HUDEP-2 (cell line): ENCODE results near the gene ZDHHC20.

Source experiments
- DNase-seq, 76 experiments: peaks; one replicate each; lab custom pipeline; 2025; ENCODE audit not compliant: unreplicated experiment in 76 of 76; lab: John Stamatoyannopoulos, UW

The ZDHHC20 gene

GRCh38 chr13:21364916-21365315 is 94.2 kb downstream of the ZDHHC20 start:
- DNase-seq: peak in 4 of 76 experiments; percentile 2 to 25 (median 20)

- no peak for DNase-seq
Observed at GRCh38 chr13:21364357-21364756, 94.7 kb downstream of the ZDHHC20 start.

- DNase-seq: peak in 2 of 76 experiments; percentile 47 to 53
Observed at GRCh38 chr13:21362741-21363140, 96.4 kb downstream of the ZDHHC20 start.

GRCh38 chr13:21361706-21362105 is 97.4 kb downstream of the ZDHHC20 start:
- no peak for DNase-seq

GRCh38 chr13:21361123-21361522 is 98.0 kb downstream of the ZDHHC20 start:
- no peak for DNase-seq

- no peak for DNase-seq
Observed at GRCh38 chr13:21360463-21360862, 98.6 kb downstream of the ZDHHC20 start.

- no peak for DNase-seq
Observed at GRCh38 chr13:21359855-21360254, 99.2 kb downstream of the ZDHHC20 start.

GRCh38 chr13:21355304-21355703 is 103.8 kb downstream of the ZDHHC20 start:
- no peak for DNase-seq

GRCh38 chr13:21354721-21355120 is 104.4 kb downstream of the ZDHHC20 start:
- no peak for DNase-seq

GRCh38 chr13:21348488-21349120 is 110.5 kb downstream of the ZDHHC20 start:
- DNase-seq: no peak

- DNase-seq: no peak
Observed at GRCh38 chr13:21347753-21348318, 111.3 kb downstream of the ZDHHC20 start.

- DNase-seq: no peak
Observed at GRCh38 chr13:21344662-21345176, 114.4 kb downstream of the ZDHHC20 start.

- DNase-seq: no peak
Observed at GRCh38 chr13:21343659-21344058, 115.4 kb downstream of the ZDHHC20 start.

GRCh38 chr13:21342699-21343442 is 116.2 kb downstream of the ZDHHC20 start:
- DNase-seq: no peak

GRCh38 chr13:21341637-21342422 is 117.3 kb downstream of the ZDHHC20 start:
- DNase-seq: no peak

- no peak for DNase-seq
Observed at GRCh38 chr13:21338639-21339278, 120.3 kb downstream of the ZDHHC20 start.

GRCh38 chr13:21338156-21338555 is 120.9 kb downstream of the ZDHHC20 start:
- peak in 2 of 76 experiments; percentile 1 to 6 for DNase-seq

GRCh38 chr13:21336609-21337349 is 122.3 kb downstream of the ZDHHC20 start:
- no peak for DNase-seq

- DNase-seq: no peak
Observed at GRCh38 chr13:21333186-21333585, 125.9 kb downstream of the ZDHHC20 start.
